HG03175 (cell line): ENCODE results near the gene TMEM255B.
"Not testable (repeated sequence)": the region's sequence is repeated elsewhere in the genome, so short reads cannot be mapped to it uniquely, and the experiment has no call there.

ENCODE experiments used
- ATAC-seq: cut with Tn5 transposase; IDR thresholded peaks from one replicate; pipeline ENCODE4 v1.9.1; 2021; ENCODE audit warnings: mild to moderate bottlenecking, moderate library complexity; ENCODE audit not compliant: unreplicated experiment

TMEM255B gene

DNA sequence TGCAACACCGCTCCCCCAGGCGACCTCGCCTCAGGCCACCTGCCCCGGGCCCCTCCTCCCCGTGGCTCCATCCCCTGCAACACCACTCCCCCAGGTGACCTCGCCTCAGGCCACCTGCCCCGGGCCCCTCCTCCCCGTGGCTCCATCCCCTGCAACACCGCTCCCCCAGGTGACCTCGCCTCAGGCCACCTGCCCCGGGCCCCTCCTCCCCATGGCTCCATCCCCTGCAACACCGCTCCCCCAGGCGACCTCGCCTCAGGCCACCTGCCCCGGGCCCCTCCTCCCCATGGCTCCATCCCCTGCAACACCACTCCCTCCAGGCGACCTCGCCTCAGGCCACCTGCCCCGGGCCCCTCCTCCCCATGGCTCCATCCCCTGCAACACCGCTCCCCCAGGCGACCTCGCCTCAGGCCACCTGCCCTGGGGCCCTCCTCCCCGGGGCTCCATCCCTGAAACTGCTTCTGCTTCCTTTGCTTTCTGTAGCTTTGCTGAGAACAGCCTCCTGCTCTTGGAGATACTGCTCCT is 71.5 kb downstream of the TMEM255B start:
- not testable (repeated sequence) for ATAC-seq

DNA sequence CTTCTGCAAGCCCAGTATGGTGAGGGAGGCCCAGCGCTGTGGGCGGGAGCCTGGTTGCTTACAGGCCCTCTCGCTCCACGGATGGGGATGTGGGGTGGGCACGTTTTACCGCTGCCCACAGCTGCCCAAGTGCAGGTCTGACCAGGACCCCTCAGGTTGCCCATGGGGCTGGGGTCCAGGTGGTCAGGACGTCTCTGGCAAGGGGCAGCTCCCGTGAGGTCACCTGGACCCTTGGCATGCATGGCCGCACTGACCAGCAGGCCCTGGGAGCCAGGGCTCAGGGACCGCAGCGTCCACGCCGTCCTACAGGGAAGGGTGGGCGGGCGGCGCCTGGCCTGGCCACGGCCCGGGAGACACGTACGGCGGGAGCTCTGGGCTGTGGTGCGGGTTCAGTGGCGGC is 72.0 kb downstream of the TMEM255B start:
- ATAC-seq = no peak

GRCh38 chr13:113832205-113832604 is 73.2 kb downstream of the TMEM255B start:
- ATAC-seq = no peak

- ATAC-seq = no peak
Observed at GRCh38 chr13:113832631-113833030, 73.6 kb downstream of the TMEM255B start.

GRCh38 chr13:113833111-113833830 is 74.2 kb downstream of the TMEM255B start:
- ATAC-seq = no peak

DNA sequence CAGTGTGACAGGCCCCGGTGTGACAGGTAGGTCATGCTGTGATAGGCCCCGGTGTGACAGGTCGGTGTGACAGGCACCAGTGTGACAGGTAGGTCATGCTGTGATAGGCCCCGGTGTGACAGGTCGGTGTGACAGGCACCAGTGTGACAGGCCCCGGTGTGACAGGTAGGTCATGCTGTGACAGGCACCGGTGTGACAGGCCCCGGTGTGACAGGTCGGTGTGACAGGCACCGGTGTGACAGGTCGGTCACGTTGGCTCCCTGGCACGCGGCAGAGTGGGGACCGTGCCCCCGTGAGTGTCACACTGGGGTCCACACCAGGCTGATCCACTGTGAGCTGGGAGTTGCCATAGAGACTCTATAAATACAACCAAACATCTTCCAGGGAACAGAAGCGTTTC is 75.0 kb downstream of the TMEM255B start:
- not testable (repeated sequence) for ATAC-seq

DNA sequence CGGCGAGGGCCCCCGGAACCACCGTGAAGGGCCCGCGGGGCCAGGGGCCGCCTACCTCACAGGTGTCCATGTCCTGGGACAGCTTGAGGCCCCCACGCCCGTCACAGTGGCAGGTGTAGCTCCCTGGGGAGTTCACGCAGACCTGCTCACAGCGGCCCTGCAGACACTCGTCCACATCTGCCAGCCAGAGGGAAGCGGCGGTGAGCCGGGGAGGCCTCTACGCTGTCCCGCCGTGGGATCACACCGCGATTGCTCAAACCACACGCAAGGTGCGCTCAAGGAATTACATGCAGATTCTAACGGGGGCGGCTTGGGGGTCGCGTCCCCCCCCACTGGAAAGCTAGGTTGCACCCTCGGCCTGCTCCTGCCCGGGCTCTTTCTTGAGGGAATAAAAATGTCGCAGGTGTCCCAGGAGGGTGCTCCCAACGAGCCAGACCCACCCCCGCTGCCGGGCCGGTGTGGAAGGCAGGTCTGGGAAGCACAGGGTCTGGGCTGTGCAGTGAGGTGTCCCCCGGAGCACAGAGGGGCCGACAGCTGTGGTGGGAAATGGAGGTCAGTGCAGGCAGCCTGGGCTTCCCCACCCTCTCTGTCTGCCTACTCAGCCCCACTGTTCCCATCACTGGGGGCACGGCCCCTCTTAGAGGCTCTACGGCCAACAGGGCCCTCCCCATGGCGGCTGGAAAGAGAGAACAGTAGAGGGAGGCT is 75.6 kb downstream of the TMEM255B start:
- no peak for ATAC-seq

- ATAC-seq = no peak
Observed at GRCh38 chr13:113835461-113836270, 76.6 kb downstream of the TMEM255B start.

- no peak for ATAC-seq
Observed at GRCh38 chr13:113836768-113837559, 77.9 kb downstream of the TMEM255B start.

DNA sequence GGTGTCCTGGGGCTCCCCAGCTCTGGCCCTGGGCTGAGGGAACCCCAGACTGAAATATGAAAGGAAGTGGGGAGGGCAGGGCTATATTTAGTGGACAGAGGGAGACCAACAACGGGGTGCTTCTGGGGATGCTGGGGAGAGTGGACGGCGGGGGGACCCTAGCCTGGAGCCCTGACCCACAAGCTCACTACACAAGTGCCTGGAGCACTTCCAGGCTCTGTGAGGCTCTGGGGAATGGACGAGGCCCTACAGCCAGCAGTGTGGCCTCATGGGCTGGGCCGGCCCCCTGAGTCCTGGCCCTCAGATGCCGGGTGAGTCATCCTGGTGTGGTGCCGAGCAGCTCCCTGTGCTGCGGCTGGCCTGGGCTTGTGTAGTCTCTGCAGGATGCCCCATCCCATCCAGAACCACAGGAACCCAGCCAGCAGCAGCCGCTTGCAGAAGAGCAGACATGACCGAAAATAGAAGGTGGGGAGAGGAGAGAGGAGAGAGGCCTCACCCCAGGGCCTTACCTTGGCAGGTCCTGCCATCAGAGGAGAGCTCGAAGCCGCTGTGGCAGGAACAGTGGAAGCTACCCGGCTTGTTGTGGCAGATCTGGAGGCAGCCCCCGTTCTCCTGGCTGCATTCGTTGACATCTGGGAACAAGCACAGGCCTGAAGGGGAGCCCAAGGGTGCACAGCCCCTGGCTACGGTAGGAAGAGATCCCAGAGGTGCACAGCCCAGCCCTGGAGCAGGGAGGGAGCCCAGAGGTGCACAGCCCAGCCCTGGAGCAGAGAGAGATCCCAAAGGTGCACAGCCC is 78.7 kb downstream of the TMEM255B start:
- no peak for ATAC-seq

DNA sequence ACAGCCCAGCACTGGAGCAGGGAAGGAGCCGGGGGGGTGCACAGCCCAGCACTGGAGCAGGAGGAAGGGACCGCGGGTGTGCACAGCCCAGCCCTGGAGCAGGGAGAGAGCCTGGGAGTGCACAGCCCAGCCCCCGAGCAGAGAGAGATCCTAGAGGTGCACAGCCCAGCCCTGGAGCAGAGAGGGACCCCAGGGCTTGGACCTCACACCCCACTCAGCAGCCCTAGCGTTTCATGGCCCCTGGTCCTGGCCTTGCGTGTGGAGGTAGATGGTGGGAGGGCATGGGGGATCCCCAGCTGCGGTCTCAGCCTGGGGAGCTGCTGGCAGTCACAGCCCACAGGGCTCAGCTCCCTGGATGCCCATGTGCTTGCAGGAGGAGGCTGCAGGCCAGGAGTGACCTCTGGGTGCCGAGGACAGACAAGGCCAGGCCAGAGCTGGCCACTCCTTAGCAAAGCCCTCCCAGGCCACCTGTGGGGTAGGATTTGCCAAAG is 79.7 kb downstream of the TMEM255B start:
- no peak for ATAC-seq

DNA sequence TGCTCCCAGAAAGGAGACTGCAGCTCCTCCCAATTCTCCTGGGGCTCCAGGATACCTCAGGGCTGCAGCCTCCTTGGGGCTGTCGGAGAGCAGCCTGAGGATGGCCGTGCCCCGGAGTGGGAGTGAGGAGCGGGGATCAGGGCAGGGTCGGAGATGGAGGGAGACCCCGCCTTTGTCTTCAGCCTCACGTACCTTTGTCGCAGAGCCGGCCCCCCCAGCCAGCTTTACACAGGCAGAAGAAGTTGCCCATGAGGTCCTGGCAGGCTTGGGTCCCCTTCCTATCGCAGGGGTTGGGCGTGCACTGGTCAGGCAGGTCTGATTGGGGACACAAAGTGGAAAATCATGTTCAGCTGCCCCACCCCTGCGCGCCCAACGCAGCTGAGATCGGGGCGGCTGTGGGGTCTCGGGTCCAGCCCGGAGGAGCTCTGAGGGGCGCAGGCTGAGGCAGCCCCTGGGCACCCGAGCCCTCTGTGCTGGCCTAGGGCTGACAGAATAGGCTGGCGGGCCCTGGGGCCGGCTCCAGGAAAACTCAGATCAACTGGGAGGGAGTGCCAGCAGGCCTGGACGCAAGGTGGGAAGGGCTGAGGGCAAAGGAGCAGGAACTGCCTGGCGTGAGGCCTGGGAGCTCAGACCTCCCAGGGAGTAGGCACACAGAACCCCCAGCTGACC is 80.6 kb downstream of the TMEM255B start:
- no peak for ATAC-seq

DNA sequence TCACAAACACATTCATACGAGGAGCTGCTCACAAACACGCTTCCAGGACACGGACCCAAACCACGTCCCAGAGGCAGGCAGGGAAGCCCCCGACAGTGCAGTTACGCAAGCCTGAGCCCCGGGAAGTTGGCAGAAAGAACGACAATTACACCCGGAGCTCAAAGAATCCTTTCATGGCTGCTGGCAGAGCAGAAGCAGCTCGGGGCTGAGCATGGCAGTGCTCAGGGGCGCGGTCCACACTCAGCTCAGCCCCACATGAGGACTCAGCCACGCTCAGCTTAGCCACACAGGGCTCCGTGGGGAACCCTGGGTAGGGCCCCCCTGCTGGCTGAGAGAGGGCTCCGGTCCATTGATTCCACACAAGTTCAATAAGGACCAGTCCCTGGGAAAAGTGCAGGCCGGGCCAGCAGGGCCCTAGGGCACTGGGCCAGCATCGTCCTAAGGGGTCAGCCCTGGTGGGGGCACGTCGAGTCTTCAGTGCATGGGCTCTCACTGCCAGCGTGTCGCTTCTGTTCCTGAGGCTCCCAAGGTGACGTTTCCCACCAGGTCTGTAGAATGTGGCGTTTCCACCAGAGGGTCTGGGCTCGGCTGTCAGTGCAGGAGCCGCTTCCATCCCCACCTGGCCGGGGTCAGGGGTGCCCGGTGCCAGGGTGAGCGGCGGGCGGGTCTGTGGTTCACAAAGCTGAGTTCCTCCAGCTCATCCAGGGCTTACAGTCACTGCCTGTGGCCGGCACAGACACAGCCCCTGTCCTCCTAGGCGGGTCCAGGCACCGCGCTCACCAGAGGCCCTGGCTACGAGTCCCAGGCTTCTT is 81.7 kb downstream of the TMEM255B start:
- ATAC-seq = no peak

- ATAC-seq = no peak
Observed at GRCh38 chr13:113841353-113841650, 82.3 kb downstream of the TMEM255B start.

GRCh38 chr13:113842336-113843062 is 83.5 kb downstream of the TMEM255B start:
- no peak for ATAC-seq

GRCh38 chr13:113843063-113843654 is 84.1 kb downstream of the TMEM255B start:
- ATAC-seq = no peak

DNA sequence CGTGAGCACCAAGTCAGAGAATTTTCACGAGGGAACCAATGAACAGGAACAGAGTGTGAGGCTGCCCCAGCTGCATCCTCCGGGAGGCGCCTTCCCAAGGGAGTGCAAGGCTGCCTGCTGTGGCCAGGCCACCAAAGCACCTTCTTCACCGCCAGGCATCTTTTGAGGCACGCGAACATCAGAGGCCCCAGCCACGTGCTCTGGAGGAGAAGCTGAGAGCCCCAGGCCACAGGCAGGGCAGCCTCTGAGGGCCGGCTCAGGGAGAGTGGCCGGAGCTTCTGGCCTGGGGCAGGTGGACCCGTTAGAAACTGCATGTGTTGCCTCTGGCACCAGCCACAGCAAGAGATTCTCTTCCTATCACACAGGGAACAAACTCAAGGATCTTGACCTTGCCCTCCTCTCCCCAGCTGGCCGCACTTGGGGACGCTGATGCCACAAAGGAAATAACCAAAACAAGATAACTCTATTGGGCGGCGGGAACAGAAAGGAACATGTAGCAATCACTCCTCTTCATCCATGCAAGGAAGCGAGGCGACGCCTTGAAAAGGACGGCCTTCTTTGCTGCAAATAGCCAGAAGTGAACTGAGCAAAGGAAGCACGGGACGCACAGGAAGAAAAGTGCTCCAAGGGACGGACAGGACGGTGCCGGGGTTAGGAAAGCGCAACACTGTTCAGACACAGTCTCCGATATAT is 85.0 kb downstream of the TMEM255B start:
- no peak for ATAC-seq
